ENCODE measurements around the gene GCC1.
A peak's percentile ranks its signal among the peaks of the same experiment; 100 is the strongest.

DNA sequence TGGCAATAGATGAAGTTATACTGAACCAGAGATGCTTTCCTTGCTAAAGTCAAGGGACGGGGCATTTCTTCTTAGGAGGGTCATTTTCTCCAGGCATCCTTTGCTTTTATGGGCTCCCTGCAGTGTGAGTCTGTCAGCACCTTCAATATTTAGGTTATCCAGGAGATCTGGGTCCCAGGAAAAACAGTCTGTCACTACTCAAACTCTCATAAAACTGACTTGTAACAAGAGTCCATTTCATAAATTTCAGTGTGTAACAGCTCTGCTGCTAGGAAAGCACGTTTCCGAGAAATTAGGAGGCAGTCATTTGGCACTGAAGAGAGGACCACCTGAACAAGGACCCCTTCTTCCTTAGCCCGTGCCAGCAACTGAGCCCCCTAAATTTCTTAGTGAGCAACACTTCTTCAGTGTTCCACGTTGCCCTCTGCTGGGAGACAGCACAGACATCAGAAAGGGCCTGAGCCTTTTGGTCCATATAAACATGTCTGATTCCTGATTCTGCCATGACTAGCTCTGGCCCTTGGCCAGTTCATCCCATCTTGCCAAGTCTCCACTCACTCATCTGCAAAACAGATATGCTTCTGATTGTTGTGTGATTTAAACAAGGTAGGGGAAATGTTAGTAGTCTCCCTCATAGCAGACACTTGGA, 7.2 kb downstream of the GCC1 start:
- TF ChIP-seq, protein P1, sequence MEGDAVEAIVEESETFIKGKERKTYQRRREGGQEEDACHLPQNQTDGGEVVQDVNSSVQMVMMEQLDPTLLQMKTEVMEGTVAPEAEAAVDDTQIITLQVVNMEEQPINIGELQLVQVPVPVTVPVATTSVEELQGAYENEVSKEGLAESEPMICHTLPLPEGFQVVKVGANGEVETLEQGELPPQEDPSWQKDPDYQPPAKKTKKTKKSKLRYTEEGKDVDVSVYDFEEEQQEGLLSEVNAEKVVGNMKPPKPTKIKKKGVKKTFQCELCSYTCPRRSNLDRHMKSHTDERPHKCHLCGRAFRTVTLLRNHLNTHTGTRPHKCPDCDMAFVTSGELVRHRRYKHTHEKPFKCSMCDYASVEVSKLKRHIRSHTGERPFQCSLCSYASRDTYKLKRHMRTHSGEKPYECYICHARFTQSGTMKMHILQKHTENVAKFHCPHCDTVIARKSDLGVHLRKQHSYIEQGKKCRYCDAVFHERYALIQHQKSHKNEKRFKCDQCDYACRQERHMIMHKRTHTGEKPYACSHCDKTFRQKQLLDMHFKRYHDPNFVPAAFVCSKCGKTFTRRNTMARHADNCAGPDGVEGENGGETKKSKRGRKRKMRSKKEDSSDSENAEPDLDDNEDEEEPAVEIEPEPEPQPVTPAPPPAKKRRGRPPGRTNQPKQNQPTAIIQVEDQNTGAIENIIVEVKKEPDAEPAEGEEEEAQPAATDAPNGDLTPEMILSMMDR (IDR thresholded peaks at IDR 0.05; ENCODE audit: low read depth, low read length, poor library complexity, severe bottlenecking): peak; percentile 29
- TF ChIP-seq EZH2phosphoT487 (IDR thresholded peaks at IDR 0.05; ENCODE audit: borderline replicate concordance, low read length): no peak

All from DOHH2 (cell line).